Heart left ventricle (tissue), 16 donors: ENCODE measurements around the gene PDE11A. TPM values are rescaled to one million over a fixed set of nuclear protein-coding genes. Genes with fewer than 3 reads are reported as not detected.
A peak's percentile ranks its signal among the peaks of the same experiment; 100 is the strongest.

Experiments
- ATAC-seq, 4 donors: fragments of 200-7000 bp; cut with Tn5 transposase; one replicate each; pipeline ENCODE4 v1.9.1; 2020 to 2022; ENCODE audit warnings: moderate library complexity in 4 of 4, mild to moderate bottlenecking in 3 of 4, moderate number of reproducible peaks in 1 of 4
- DNase-seq, 5 donors: peaks; one replicate each; pipeline ENCODE4 v3.0.0-alpha.2; 2020
- H3K27ac ChIP-seq, 12 donors: fragments of 200-600 bp; sonication (generic) in 4 of 12; one replicate each; pipeline versions ENCODE4 v1.5.0 to v1.8.0; 2016 to 2022; ENCODE audit warnings: mild to moderate bottlenecking in 2 of 12
- H3K27me3 ChIP-seq, 9 donors: fragments of 200-600 bp; sonication (generic) in 2 of 9; one replicate each; pipeline versions ENCODE4 v1.5.1 to v1.8.0; 2016 to 2022; ENCODE audit warnings: mild to moderate bottlenecking in 3 of 9
- H3K36me3 ChIP-seq, 9 donors: fragments of 200-600 bp; sonication (generic) in 2 of 9; one replicate each; pipeline versions ENCODE4 v1.5.0 to v1.8.0; 2018 to 2022; ENCODE audit warnings: mild to moderate bottlenecking in 2 of 9
- H3K4me1 ChIP-seq, 12 donors: fragments of 200-600 bp; sonication (generic) in 4 of 12; one replicate each; pipeline versions ENCODE4 v1.5.0 to v1.8.0; 2016 to 2022; ENCODE audit warnings: mild to moderate bottlenecking in 3 of 12
- H3K4me3 ChIP-seq, 12 donors: fragments of 200-600 bp; sonication (generic) in 4 of 12; one replicate each; pipeline versions ENCODE4 v1.5.0 to v1.8.0; 2017 to 2022; ENCODE audit warnings: mild to moderate bottlenecking in 9 of 12, moderate library complexity in 4 of 12
- H3K9me3 ChIP-seq, 12 donors: fragments of 200-600 bp; sonication (generic) in 4 of 12; one replicate each; pipeline versions ENCODE4 v1.5.0 to v1.8.0; 2016 to 2022; ENCODE audit warnings: mild to moderate bottlenecking in 1 of 12
- CTCF ChIP-seq, 12 donors: fragments of 200-600 bp; sonication (generic) in 4 of 12; IDR thresholded peaks; one replicate each; pipeline versions ENCODE4 v1.5.0 to v1.8.0; 2018 to 2022; ENCODE audit warnings: antibody characterized with exemption in 12 of 12, mild to moderate bottlenecking in 5 of 12
- POLR2A ChIP-seq, 2 donors: fragments of 450-650 bp; IDR thresholded peaks; one replicate each; pipeline ENCODE4 v1.6.1; 2017; ENCODE audit warnings: antibody characterized with exemption in 2 of 2, mild to moderate bottlenecking in 2 of 2, moderate library complexity in 2 of 2
- WGBS, 4 donors: extraction: QIAGEN DNeasy Blood & Tissue Kit in 2 of 4; methylation state at CpG; one replicate each; pipeline versions ENCODE4 v1.1.5 to v1.1.7; 2013 to 2018; 5-methylcytosine and 5-hydroxymethylcytosine counted together
- intact Hi-C, 10 donors: fragments of 100-400 bp; cut with DNase I; formaldehyde crosslinking; loops; one replicate each; pipeline versions ENCODE4 v1.11.1 to v1.14.2; 2022
- polyA plus RNA-seq, 2 donors: library from polyadenylated mRNA; stranded (reverse); fragments of 200-250 nt; gene quantifications; one replicate each; pipeline ENCODE4 v1.2.3, GENCODE V29; 2013
- total RNA-seq, 9 donors: library from RNA; depleted of rRNA in 2 of 9; stranded (reverse); fragments of >200 nt in 2 of 9; fragmentation: NEBNext Ultra II Directional in 3 of 9; extraction: Animal tissue kit (Norgen Biotek cat#: 25700) in 3 of 9; gene quantifications; one replicate each; pipeline versions ENCODE4 v1.1.0 to v1.2.4, GENCODE V29; 2016 to 2023
- donor health status: ischemic (EF 13 %, LVEDD 7.1; RV severe dilation, severe dysfunction).
- donor health status: healthy with polysubstance abuse.
- donor health status: DM: no; HTN: yes; CAD: no.
- donor health status: DM: no; HTN: no; CAD: no.
- donor health status: ischemic (EF 25% LVEDD 6.9; RV normal size, moderate dysfunction).
- donor health status: ischemic (EF 25% LVEDD 5.7; RV mildly dilated, moderate dysfunction).
- donor health status: healthy.
- donor health status: DM: yes; HTN: yes; CAD: no.
- donor health status: ischemic (EF 35%, LVEDD 5.7; RV mildly dilated, moderate dysfunction).
- donor health status: nonischemic (EF 11% LVEDD 7.7; RV severe dilation, severe dysfunction).
- donor health status: DM: yes; HTN: yes; CAD: no.
- donor health status: PGD.
- donor health status: ischemic (EF 29% LVEDD 5.4; RV normal size, mild dysfunction).
- donor health status: nonischemic (EF 23%, LVEDD 6.1; RV moderate dilation, normal function).

PDE11A gene
- total and polyA plus RNA-seq, 11 donors: 0.24 to 2.9 (median 0.88) TPM

DNA sequence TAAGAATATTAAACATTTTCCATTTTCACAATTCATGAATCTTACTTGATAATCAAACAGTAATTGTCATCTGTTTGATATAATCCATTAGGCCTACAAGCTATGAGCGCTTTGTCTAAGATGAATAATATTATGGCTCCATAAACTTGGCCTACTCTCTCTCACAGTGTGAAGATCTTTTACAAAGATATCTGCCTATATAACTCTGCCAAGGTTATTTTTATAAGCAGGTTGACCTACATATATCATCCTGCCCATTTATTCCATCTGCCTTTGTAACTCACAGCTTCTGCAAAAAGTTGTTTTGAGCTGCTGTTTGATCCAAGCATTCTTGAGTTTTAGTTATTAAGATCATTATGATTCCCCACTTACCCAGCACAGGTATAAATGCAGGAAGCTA is 158.3 kb downstream of the PDE11A start:
- Histone ChIP-seq H3K4me3 (no peak overlapping the region), H3K27me3 (no peaks in the 10 kb centered on the region), H3K27ac (no peak overlapping the region), H3K9me3 (no peaks in the 10 kb centered on the region), H3K36me3 (no peaks in the 10 kb centered on the region), H3K4me1 (peaks cover 0 to 9% (median 0%) of the 10 kb centered on the region in 12 donors)
- TF ChIP-seq POLR2A (IDR thresholded peaks at IDR 0.05): no peak
- TF ChIP-seq CTCF (IDR thresholded peaks at IDR 0.05): no peak
- ATAC-seq (no peak), DNase-seq (no peak)
- 82 to 93% (median 86%) methylated on average over 1 of the region's 1 CpG for WGBS, 4 donors
- intact Hi-C loops: no loop called here

- DNase-seq: no peak
- Histone ChIP-seq H3K36me3 (no peaks in the 10 kb centered on the region), H3K9me3 (no peaks in the 10 kb centered on the region), H3K27ac (no peak overlapping the region), H3K4me1 (peaks cover 0 to 6% (median 0%) of the 10 kb centered on the region in 12 donors), H3K27me3 (no peaks in the 10 kb centered on the region), H3K4me3 (no peak overlapping the region)
- intact Hi-C loops: loop anchor here in 1 of 10 donors (10.0 kb wide), 1 partner anchor 115 kb away; no protein-coding TSS in a partner anchor
- no peak for ATAC-seq
- TF ChIP-seq POLR2A (IDR thresholded peaks at IDR 0.05): no peak
- no peak for TF ChIP-seq CTCF (IDR thresholded peaks at IDR 0.05)
- 60 to 80% (median 75%) methylated on average over 2 of the region's 2 CpGs for WGBS, 4 donors
Observed at GRCh38 chr2:177909962-177910361, 162.6 kb downstream of the PDE11A start.

DNA sequence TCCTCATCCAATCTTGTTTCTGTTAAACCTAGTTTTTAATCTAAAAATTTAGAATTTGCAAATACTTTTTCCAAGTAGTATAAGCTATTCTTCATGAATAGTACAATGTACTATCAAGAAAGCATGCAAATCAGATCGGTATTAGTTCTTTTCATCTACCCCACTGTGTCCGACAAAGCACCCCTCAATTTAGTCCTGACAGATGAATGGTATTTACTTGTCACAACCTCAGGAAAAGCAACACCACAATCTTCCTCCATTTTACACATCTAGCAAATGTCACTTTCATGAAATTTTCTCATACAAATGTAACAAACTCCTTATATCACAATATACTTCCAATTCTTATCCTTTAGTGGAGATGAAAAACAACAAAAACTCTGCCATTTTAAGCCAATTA is 163.8 kb downstream of the PDE11A start:
- DNase-seq: no peak
- no peak overlapping the region for H3K27ac ChIP-seq
- no peak overlapping the region for H3K4me3 ChIP-seq
- no peaks in the 10 kb centered on the region for H3K27me3 ChIP-seq
- 90 to 96% (median 93%) methylated on average over 2 of the region's 2 CpGs for WGBS, 4 donors
- H3K4me1 ChIP-seq: peaks cover 0 to under 1% (median 0%) of the 10 kb centered on the region in 12 donors
- ATAC-seq: no peak
- no peaks in the 10 kb centered on the region for H3K36me3 ChIP-seq
- TF ChIP-seq POLR2A (IDR thresholded peaks at IDR 0.05) (no peak), CTCF (IDR thresholded peaks at IDR 0.05) (no peak)
- H3K9me3 ChIP-seq: no peaks in the 10 kb centered on the region
- intact Hi-C loops: loop anchor here in 1 of 10 donors (10.0 kb wide), 1 partner anchor 114 kb away; no protein-coding TSS in a partner anchor

DNA sequence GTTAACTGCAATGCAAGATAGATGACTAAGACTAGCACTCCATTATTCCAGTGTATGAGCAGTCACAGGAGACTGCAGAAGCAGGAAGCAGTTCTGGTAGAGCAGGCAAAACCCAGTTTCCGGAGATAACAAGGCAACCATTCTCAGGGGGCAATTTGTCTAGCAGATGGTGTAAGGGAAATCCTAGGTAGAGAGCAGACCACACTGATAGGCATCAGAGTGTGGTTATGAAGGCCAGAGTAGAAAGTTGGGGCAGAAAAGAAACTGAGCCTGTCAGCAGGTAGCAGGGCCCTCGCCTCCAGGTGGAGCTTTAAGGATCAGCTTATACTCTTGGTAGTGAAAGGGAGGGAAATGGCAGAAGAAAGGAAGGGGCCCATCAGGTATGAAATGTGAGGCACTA is 164.4 kb downstream of the PDE11A start:
- 67 to 76% (median 74%) methylated on average over 2 of the region's 2 CpGs for WGBS, 4 donors
- peak overlapping the region in 1 of 12 donors; percentile 32 for H3K27ac ChIP-seq
- DNase-seq (no peak), ATAC-seq (no peak)
- no peaks in the 10 kb centered on the region for H3K36me3 ChIP-seq
- TF ChIP-seq POLR2A (IDR thresholded peaks at IDR 0.05): no peak
- TF ChIP-seq CTCF (IDR thresholded peaks at IDR 0.05): no peak
- intact Hi-C loops: loop anchor here in 1 of 10 donors (10.0 kb wide), 1 partner anchor 113 kb away; no protein-coding TSS in a partner anchor
- peaks cover 0 to 7% (median 2%) of the 10 kb centered on the region in 12 donors for H3K4me1 ChIP-seq
- H3K9me3 ChIP-seq: no peaks in the 10 kb centered on the region
- H3K4me3 ChIP-seq: no peak overlapping the region
- H3K27me3 ChIP-seq: no peaks in the 10 kb centered on the region
